GM23338 (cell line): ENCODE measurements around the gene GPC6. TPM values are rescaled to one million over a fixed set of nuclear protein-coding genes. Genes with fewer than 3 reads are reported as not detected.
A peak's percentile ranks its signal among the peaks of the same experiment; 100 is the strongest.

Experiments used
- ATAC-seq: fragments of 200-7000 bp; cut with Tn5 transposase; 3 replicates; pipeline ENCODE4 v1.9.1; 2020
- DNase-seq: peaks from one replicate; pipeline ENCODE4 v3.0.0-alpha.2; 2015; ENCODE audit warnings: low spot score
- H2AFZ ChIP-seq: fragments of 200-600 bp; sonication (generic); 2 replicates; pipeline ENCODE4 v1.8.0; 2016; ENCODE audit warnings: antibody characterized with exemption, mild to moderate bottlenecking, moderate library complexity
- H3F3A ChIP-seq: fragments of 200-600 bp; sonication (generic); replicated peaks from 2 replicates; pipeline ENCODE4 v1.8.0; 2017; ENCODE audit warnings: antibody characterized with exemption, mixed run types, low read depth
- H3K27ac ChIP-seq: fragments of 200-600 bp; sonication (generic); 2 replicates; pipeline ENCODE4 v1.6.1; 2016; ENCODE audit warnings: low read depth
- H3K27me3 ChIP-seq: fragments of 200-600 bp; sonication (generic); 2 replicates; pipeline ENCODE4 v1.8.0; 2016; ENCODE audit warnings: mild to moderate bottlenecking, mixed run types, moderate library complexity; ENCODE audit not compliant: insufficient read depth
- H3K36me3 ChIP-seq: fragments of 200-600 bp; sonication (generic); 2 replicates; pipeline ENCODE4 v1.8.0; 2016; ENCODE audit warnings: mild to moderate bottlenecking; ENCODE audit not compliant: insufficient read depth
- H3K4me1 ChIP-seq: fragments of 200-600 bp; sonication (generic); 2 replicates; pipeline ENCODE4 v1.8.0; 2016; ENCODE audit warnings: mild to moderate bottlenecking, moderate library complexity; ENCODE audit not compliant: insufficient read depth
- H3K4me2 ChIP-seq: fragments of 200-600 bp; sonication (generic); 2 replicates; pipeline ENCODE4 v1.7.1; 2017; ENCODE audit warnings: mixed run types
- H3K4me3 ChIP-seq: fragments of 200-600 bp; sonication (generic); 2 replicates; pipeline ENCODE4 v1.6.1; 2016; ENCODE audit warnings: mixed run types
- H3K79me2 ChIP-seq: fragments of 200-600 bp; sonication (generic); replicated peaks from 2 replicates; pipeline ENCODE4 v1.8.0; 2017; ENCODE audit warnings: mild to moderate bottlenecking; ENCODE audit not compliant: insufficient read depth
- H3K9me2 ChIP-seq: fragments of 200-600 bp; sonication (generic); 2 replicates; pipeline ENCODE4 v1.8.0; 2017; ENCODE audit not compliant: insufficient read depth
- H4K20me1 ChIP-seq: fragments of 200-600 bp; sonication (generic); replicated peaks from 2 replicates; pipeline ENCODE4 v1.8.0; 2017; ENCODE audit warnings: mild to moderate bottlenecking; ENCODE audit not compliant: insufficient read depth
- H3K27ac Mint-ChIP-seq: 2 replicates; pipeline ENCODE4 v1.8.0; 2020; ENCODE audit warnings: inconsistent platforms, mild to moderate bottlenecking, moderate library complexity, mixed read lengths
- H3K27me3 Mint-ChIP-seq: 3 replicates; pipeline ENCODE4 v1.8.0; 2022; ENCODE audit warnings: low read depth, mild to moderate bottlenecking, moderate library complexity, mixed read lengths, inconsistent platforms; ENCODE audit not compliant: insufficient read depth, poor library complexity
- H3K36me3 Mint-ChIP-seq: 3 replicates; pipeline ENCODE4 v1.8.0; 2021; ENCODE audit warnings: low read depth, mild to moderate bottlenecking, inconsistent platforms, moderate library complexity, mixed read lengths
- H3K4me1 Mint-ChIP-seq: 3 replicates; pipeline ENCODE4 v1.8.0; 2020; ENCODE audit warnings: mild to moderate bottlenecking, inconsistent platforms, mixed read lengths
- H3K4me3 Mint-ChIP-seq: 3 replicates; pipeline ENCODE4 v1.8.0; 2021; ENCODE audit warnings: moderate library complexity, mild to moderate bottlenecking, inconsistent platforms, mixed read lengths
- H3K9me3 Mint-ChIP-seq: 3 replicates; pipeline ENCODE4 v1.8.0; 2020; ENCODE audit warnings: moderate library complexity, mild to moderate bottlenecking, inconsistent platforms, mixed read lengths
- CREB1 ChIP-seq: fragments of 250-450 bp; sonication (Bioruptor Pico); IDR thresholded peaks from 2 replicates; pipeline ENCODE4 v1.5.0; 2020; ENCODE audit warnings: low read depth, mild to moderate bottlenecking, moderate library complexity
- CTCF ChIP-seq, 2 experiments: fragments of 200-600 bp in 1 of 2; sonication (generic) in 1 of 2; conservative IDR thresholded peaks; 2 replicates each; pipeline versions ENCODE4 v1.5.1 to v1.6.1; 2016 to 2017; ENCODE audit warnings: antibody characterized with exemption in 2 of 2, low read depth in 2 of 2, mild to moderate bottlenecking in 2 of 2, moderate library complexity in 1 of 2
- EZH2 ChIP-seq: fragments of 200-600 bp; sonication (generic); IDR thresholded peaks from one replicate; pipeline ENCODE4 v1.8.0; 2017; ENCODE audit warnings: antibody characterized with exemption, mild to moderate bottlenecking, low read depth; ENCODE audit not compliant: unreplicated experiment
- EZH2phosphoT487 ChIP-seq: fragments of 200-600 bp; sonication (generic); IDR thresholded peaks from one replicate; pipeline ENCODE4 v1.8.1; 2018; ENCODE audit warnings: antibody characterized with exemption; ENCODE audit not compliant: unreplicated experiment
- JUNB ChIP-seq: IDR thresholded peaks from one replicate; pipeline ENCODE4 v1.6.1; 2016; ENCODE audit warnings: antibody characterized with exemption; ENCODE audit not compliant: unreplicated experiment
- NANOG ChIP-seq: IDR thresholded peaks from 2 replicates; pipeline ENCODE4 v1.6.1; 2016; ENCODE audit warnings: antibody characterized with exemption, borderline replicate concordance
- POLR2AphosphoS5 ChIP-seq: IDR thresholded peaks from 2 replicates; pipeline ENCODE4 v1.6.1; 2016; ENCODE audit warnings: antibody characterized with exemption, low read depth
- STAT1 ChIP-seq: IDR thresholded peaks from one replicate; pipeline ENCODE4 v1.6.1; 2016; ENCODE audit warnings: antibody characterized with exemption; ENCODE audit not compliant: unreplicated experiment
- ZNF331 ChIP-seq: fragments of 250-450 bp; sonication (Bioruptor Pico); IDR thresholded peaks from 2 replicates; pipeline ENCODE4 v1.5.0; 2020; ENCODE audit warnings: low read depth, mild to moderate bottlenecking, moderate library complexity
- ZNF462 ChIP-seq: fragments of 250-450 bp; sonication (Bioruptor Pico); IDR thresholded peaks from 2 replicates; pipeline ENCODE4 v1.5.0; 2020; ENCODE audit warnings: mild to moderate bottlenecking, moderate library complexity
- polyA plus RNA-seq: library from polyadenylated mRNA; unstranded; fragments of >200 nt; fragmentation: Nextera tagmentation; extraction: Ambion mirVana; gene quantifications from 2 replicates; pipeline ENCODE4 v1.2.1, GENCODE V29; 2016
- total RNA-seq: library from RNA; depleted of rRNA; stranded (reverse); fragments of >200 nt; shearing (Covaris generic); gene quantifications from 2 replicates; pipeline ENCODE4 v1.2.3, GENCODE V29; 2014

The GPC6 gene
- total and polyA plus RNA-seq, 2 experiments from 2014 or later, result 6.4 to 28.6 TPM

- Histone ChIP-seq H3K27me3 (no peaks in the 10 kb centered on the region), H3K9me2 (no peaks in the 10 kb centered on the region), H3K4me1 (peaks cover 10% of the 10 kb centered on the region), H3K27ac (no peak overlapping the region), H4K20me1 (no peaks in the 10 kb centered on the region), H3K79me2 (no peaks in the 10 kb centered on the region), H3K36me3 (no peaks in the 10 kb centered on the region), H3K4me3 (no peak overlapping the region), H3F3A (no peaks in the 10 kb centered on the region), H2AFZ (no peak overlapping the region), H3K4me2 (no peak overlapping the region)
- H3K27me3 Mint-ChIP-seq, result no peaks in the 10 kb centered on the region
- peak; percentile 99 for ATAC-seq
- H3K9me3 Mint-ChIP-seq, result no peaks in the 10 kb centered on the region; the same call in 2 of the 3 replicates
- H3K27ac Mint-ChIP-seq, result peak overlapping the region; percentile 86
- no peaks in the 10 kb centered on the region for H3K36me3 Mint-ChIP-seq
- TF ChIP-seq EZH2phosphoT487, result no peak
- peak; percentile 86 to 95 for TF ChIP-seq CTCF (conservative IDR thresholded peaks at IDR 0.05; ENCODE audit: low read depth in 2 of 2)
- TF ChIP-seq CREB1 (CRISPR knock-in tag), result peak; percentile 83
- no peak overlapping the region for H3K4me3 Mint-ChIP-seq
- peak; percentile 92 for DNase-seq
- H3K4me1 Mint-ChIP-seq, result peaks cover 8% of the 10 kb centered on the region; the same call in 2 of the 3 replicates
These were observed 1135.9 kb downstream of the GPC6 start for GRCh38 chr13:94362411-94362909.

- no peak for TF ChIP-seq STAT1
- no peak for TF ChIP-seq ZNF462 (CRISPR knock-in tag)
- TF ChIP-seq POLR2AphosphoS5, result no peak
- TF ChIP-seq CREB1 (CRISPR knock-in tag), result no peak
- TF ChIP-seq JUNB, result no peak
- TF ChIP-seq EZH2, result no peak
- TF ChIP-seq NANOG, result no peak
- TF ChIP-seq ZNF331 (CRISPR knock-in tag), result no peak
- peaks cover 3% of the 10 kb centered on the region; the same call in 2 of the 3 replicates for H3K4me1 Mint-ChIP-seq
- no peaks in the 10 kb centered on the region; the same call in 2 of the 3 replicates for H3K9me3 Mint-ChIP-seq
- no peak for DNase-seq
- no peaks in the 10 kb centered on the region for H3K27me3 ChIP-seq
- no peak overlapping the region for H3K4me2 ChIP-seq
- no peak overlapping the region for H3K27ac Mint-ChIP-seq
- H3K27ac ChIP-seq, result no peak overlapping the region
- no peaks in the 10 kb centered on the region for H4K20me1 ChIP-seq
- H3K79me2 ChIP-seq, result no peaks in the 10 kb centered on the region
- H3F3A ChIP-seq, result no peaks in the 10 kb centered on the region
- H3K36me3 Mint-ChIP-seq, result no peaks in the 10 kb centered on the region
- H3K4me3 Mint-ChIP-seq, result no peak overlapping the region
- no peak overlapping the region for H2AFZ ChIP-seq
- 0 out of 2 replicates have a peak, but pooled peaks cover 6% of the 10 kb centered on the region for H3K4me1 ChIP-seq
- no peaks in the 10 kb centered on the region for H3K36me3 ChIP-seq
- H3K27me3 Mint-ChIP-seq, result no peaks in the 10 kb centered on the region
- ATAC-seq, result no peak
- H3K9me2 ChIP-seq, result no peaks in the 10 kb centered on the region
- H3K4me3 ChIP-seq, result no peak overlapping the region
These were observed 1140.1 kb downstream of the GPC6 start for GRCh38 chr13:94366677-94367076.
